AG04449 (cell line): ENCODE data around the gene LSM3.

Source experiments
- CTCF ChIA-PET: fragments of 350-600 bp; formaldehyde crosslinking; extraction: SDS; loops from one replicate; lab custom pipeline; 2021; ENCODE audit warnings: antibody characterized with exemption; lab: Yijun Ruan, JAX
- POLR2A ChIA-PET: fragments of 400-600, 350-600 bp; formaldehyde crosslinking; extraction: SDS; loops from one replicate; lab custom pipeline; 2020; ENCODE audit warnings: antibody characterized with exemption, inconsistent platforms; lab: Yijun Ruan, JAX
- DNase-seq: peaks from one replicate; pipeline ENCODE4 v3.0.0-alpha.2; 2010; ENCODE audit warnings: low read depth, low spot score
- H3K4me3 ChIP-seq: 2 replicates; pipeline ENCODE4 v1.5.1; 2011; ENCODE audit warnings: low read depth, mild to moderate bottlenecking, control low read depth, low read length
- TF ChIP-seq, protein P1 (sequence below): IDR thresholded peaks from one replicate; pipeline ENCODE4 v1.5.1; 2011; ENCODE audit warnings: mild to moderate bottlenecking, moderate library complexity, low read length, control low read depth, inconsistent platforms; ENCODE audit not compliant: insufficient read depth; ENCODE audit errors: missing control alignments

The LSM3 gene

DNA sequence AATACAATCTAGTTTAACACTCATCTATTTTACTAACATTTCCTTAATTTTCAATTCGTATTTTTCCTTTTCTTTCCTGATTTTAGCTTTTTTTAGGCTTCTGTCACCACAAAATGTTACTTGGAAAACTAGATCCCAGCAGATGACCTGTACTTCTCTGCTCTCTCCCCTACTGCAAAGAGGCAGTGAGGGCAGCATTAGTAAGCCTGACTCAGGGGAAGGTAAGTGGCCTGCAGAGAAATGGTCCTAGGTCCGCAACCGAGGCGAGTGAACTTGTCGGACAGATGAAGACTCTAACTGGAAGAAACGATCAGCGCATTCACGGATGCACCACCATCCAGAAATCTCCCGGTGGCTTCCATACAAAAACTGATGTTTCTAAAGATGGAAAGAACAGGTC lies 33.4 kb upstream of the LSM3 start:
- ChIA-PET CTCF (interaction anchor here (0.9 to 2.2 kb wide), 8 partner anchors 12 to 404 kb away, joined by 3 to 8 read pairs (median 4); no protein-coding TSS in a partner anchor), POLR2A (interaction anchor here (1.5 to 3.4 kb wide), 3 partner anchors 20 to 33 kb away, joined by 9 to 33 read pairs (median 11); partner anchors contain the start of genes CHCHD4, LSM3, TMEM43 and XPC)
- no peak overlapping the region for H3K4me3 ChIP-seq
- TF ChIP-seq, protein P1, sequence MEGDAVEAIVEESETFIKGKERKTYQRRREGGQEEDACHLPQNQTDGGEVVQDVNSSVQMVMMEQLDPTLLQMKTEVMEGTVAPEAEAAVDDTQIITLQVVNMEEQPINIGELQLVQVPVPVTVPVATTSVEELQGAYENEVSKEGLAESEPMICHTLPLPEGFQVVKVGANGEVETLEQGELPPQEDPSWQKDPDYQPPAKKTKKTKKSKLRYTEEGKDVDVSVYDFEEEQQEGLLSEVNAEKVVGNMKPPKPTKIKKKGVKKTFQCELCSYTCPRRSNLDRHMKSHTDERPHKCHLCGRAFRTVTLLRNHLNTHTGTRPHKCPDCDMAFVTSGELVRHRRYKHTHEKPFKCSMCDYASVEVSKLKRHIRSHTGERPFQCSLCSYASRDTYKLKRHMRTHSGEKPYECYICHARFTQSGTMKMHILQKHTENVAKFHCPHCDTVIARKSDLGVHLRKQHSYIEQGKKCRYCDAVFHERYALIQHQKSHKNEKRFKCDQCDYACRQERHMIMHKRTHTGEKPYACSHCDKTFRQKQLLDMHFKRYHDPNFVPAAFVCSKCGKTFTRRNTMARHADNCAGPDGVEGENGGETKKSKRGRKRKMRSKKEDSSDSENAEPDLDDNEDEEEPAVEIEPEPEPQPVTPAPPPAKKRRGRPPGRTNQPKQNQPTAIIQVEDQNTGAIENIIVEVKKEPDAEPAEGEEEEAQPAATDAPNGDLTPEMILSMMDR: no peak
- no peak for DNase-seq

DNA sequence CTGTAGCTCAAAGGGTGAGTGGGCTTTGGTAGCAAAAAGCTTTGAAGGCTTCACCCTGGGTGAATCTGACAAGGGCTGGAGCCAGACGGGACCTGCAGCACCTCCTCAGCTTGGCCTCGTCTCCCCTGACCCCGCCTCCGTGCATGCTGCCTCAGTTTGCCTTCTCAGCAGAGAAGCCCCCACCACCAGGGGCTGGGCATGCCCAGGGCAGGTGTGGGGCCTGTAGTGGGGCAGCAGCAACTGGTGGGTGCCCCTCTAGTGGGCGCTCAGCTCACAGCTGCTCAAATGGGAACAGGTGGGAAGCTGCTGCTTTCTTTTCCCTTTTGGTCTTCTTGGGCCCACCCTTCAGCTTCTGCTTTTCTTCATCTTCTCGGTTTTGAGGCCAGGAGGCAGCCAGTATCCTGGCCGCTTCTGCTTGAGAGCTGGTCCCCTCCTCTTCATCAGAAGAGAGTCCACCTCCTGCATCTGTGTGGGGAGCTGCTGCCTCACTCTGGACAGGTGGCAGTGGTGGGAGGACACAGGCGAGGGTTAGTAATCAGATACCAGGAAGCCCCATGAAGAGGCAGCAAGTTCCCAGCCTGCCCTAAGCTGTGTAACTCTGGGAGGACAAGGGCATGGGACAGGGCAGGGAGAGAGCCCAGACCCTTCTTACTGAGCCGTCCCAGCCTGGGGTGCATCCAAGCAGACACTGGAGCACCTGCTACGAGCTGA lies 32.8 kb upstream of the LSM3 start:
- ChIA-PET CTCF (interaction anchor here (1.0 to 1.8 kb wide), 8 partner anchors 11 to 249 kb away, joined by 3 to 8 read pairs (median 4); no protein-coding TSS in a partner anchor), POLR2A (interaction anchor here (0.9 to 3.4 kb wide), 4 partner anchors 20 to 25 kb away, joined by 5 to 33 read pairs (median 7); partner anchors contain the start of genes CHCHD4 and TMEM43)
- no peak for DNase-seq
- H3K4me3 ChIP-seq: no peak overlapping the region
- TF ChIP-seq, protein P1: no peak

DNA sequence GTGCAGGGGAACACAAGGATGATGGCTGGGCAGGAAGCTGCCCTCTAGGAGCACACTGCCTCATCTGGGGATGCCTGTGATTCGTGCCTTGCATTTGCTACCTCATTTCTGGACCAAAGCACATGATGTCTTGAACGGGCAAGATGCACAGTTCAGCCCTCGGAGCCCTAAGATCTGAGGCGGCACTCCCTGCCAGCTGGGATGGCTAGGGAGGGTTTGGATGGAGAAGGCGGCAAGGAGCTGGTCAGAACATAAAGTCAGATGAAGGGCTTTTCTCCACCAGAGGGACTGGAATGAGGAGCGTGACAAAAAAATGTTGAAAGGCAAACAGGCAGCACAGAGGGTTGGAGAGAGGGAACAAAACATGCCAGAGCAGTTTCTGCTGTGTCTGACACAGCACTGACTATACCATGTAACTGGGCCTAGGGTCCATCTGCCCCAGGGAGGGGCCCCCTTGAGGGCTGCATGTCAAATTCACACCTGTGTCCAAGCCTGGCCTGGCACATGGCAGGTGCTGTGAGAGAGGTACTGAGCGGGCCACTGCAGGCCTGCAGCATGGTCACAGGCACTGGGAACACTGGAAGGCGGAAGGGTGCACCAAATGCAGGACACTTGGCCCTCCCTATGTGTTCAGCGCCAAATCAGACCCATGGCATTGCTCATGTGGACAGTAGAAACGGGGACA lies 32.1 kb upstream of the LSM3 start:
- no peak overlapping the region for H3K4me3 ChIP-seq
- no peak for DNase-seq
- TF ChIP-seq, protein P1: no peak
- ChIA-PET CTCF (interaction anchor here (1.0 to 1.8 kb wide), 3 partner anchors 10 to 250 kb away, joined by 3 to 7 read pairs (median 4); no protein-coding TSS in a partner anchor), POLR2A (interaction anchor here (0.9 to 1.0 kb wide), 2 partner anchors 21 to 22 kb away, joined by 5 read pairs; partner anchors contain the start of genes CHCHD4 and TMEM43)

DNA sequence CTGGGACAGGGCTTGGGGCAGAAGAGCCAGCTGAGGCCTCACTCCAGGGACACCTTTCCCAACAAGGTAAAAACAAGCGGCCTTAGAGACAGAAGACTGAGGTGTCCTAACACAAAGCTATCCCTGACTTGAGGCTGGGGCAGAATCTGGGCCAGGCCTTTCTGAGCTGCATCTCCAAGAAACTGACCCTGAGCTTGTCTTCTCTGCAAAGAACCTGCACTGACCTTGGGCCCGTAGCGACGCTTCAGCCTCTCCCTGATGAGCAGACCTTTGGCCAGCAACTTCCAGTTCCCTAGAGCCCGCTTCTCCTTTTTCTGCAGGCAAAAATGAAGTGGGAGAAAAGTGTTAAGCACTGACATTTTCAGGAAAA lies 31.6 kb upstream of the LSM3 start:
- H3K4me3 ChIP-seq: no peak overlapping the region
- CTCF ChIA-PET: interaction anchor here (1.3 to 1.8 kb wide), 2 partner anchors 10 to 57 kb away, joined by 3 to 7 read pairs; no protein-coding TSS in a partner anchor
- no peak for DNase-seq
- TF ChIP-seq, protein P1: no peak
- POLR2A ChIA-PET: interaction anchor here (1.0 kb wide), 1 partner anchor 22 kb away, joined by 5 read pairs; the partner anchor contains the start of genes CHCHD4 and TMEM43

DNA sequence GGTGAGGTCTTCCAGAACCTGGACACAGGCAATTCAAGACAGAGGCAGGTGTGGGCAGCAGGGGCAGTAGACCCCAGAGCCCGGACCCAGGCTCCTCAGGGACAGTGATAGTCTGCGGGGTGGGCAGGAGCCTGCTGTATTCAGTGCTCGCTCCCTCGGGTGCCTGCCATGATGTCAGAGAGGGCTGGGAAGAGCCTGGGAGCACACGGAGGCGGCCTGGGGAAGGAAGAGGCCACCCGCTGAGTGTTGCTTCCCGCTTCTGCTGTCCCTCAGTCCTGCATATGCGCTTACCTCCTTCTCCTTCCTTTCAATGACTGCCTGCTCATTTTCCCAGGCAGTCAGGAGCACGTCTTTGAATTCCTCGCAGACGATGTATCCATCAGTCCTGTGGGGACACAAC lies 31.0 kb upstream of the LSM3 start:
- CTCF ChIA-PET: no interaction called here
- H3K4me3 ChIP-seq: no peak overlapping the region
- DNase-seq: no peak
- POLR2A ChIA-PET: no interaction called here
- TF ChIP-seq, protein P1: no peak
